HEK293T (cell line): Measurements from ENCODE around the gene ALDH6A1.

ENCODE experiments used
- BHLHE40 ChIP-seq: fragments of 450-650 bp; IDR thresholded peaks from 2 replicates; pipeline ENCODE4 v1.6.1; 2016; ENCODE audit warnings: mild to moderate bottlenecking, moderate library complexity, borderline replicate concordance
- ELF4 ChIP-seq: fragments of 450-650 bp; IDR thresholded peaks from 2 replicates; pipeline ENCODE4 v1.6.1; 2017; ENCODE audit warnings: antibody characterized with exemption
- FOXA1 ChIP-seq: fragments of 450-650 bp; IDR thresholded peaks from 2 replicates; pipeline ENCODE4 v1.6.1; 2016; ENCODE audit warnings: mild to moderate bottlenecking
- FOXM1 ChIP-seq: fragments of 450-650 bp; IDR thresholded peaks from 2 replicates; pipeline ENCODE4 v1.6.1; 2017; ENCODE audit warnings: mild to moderate bottlenecking, borderline replicate concordance
- L3MBTL2 ChIP-seq: fragments of 450-650 bp; conservative IDR thresholded peaks from 2 replicates; pipeline ENCODE4 v1.6.1; 2016; ENCODE audit warnings: mild to moderate bottlenecking
- LEF1 ChIP-seq: fragments of 450-650 bp; IDR thresholded peaks from 2 replicates; pipeline ENCODE4 v1.6.1; 2017; ENCODE audit warnings: mild to moderate bottlenecking, borderline replicate concordance
- NFRKB ChIP-seq: fragments of 450-650 bp; IDR thresholded peaks from 2 replicates; pipeline ENCODE4 v1.6.1; 2016; ENCODE audit warnings: mild to moderate bottlenecking, moderate library complexity
- PKNOX1 ChIP-seq: fragments of 450-650 bp; IDR thresholded peaks from 2 replicates; pipeline ENCODE4 v1.6.1; 2016
- SP1 ChIP-seq: fragments of 450-650 bp; IDR thresholded peaks from 2 replicates; pipeline ENCODE4 v1.6.1; 2017
- SUZ12 ChIP-seq: fragments of 450-650 bp; IDR thresholded peaks from 2 replicates; pipeline ENCODE4 v1.6.1; 2016; ENCODE audit warnings: mild to moderate bottlenecking
- TARDBP ChIP-seq: fragments of 450-650 bp; IDR thresholded peaks from 2 replicates; pipeline ENCODE4 v1.6.1; 2016
- ZNF384 ChIP-seq: fragments of 450-650 bp; IDR thresholded peaks from 2 replicates; pipeline ENCODE4 v1.6.1; 2016

GRCh38 chr14:74064883-74065282 is 19.4 kb downstream of the ALDH6A1 start:
- no peak for TF ChIP-seq TARDBP
- TF ChIP-seq ZNF384 = no peak
- no peak for TF ChIP-seq FOXM1
- TF ChIP-seq PKNOX1 = no peak
- TF ChIP-seq SUZ12 = no peak
- TF ChIP-seq SP1 = no peak
- no peak for TF ChIP-seq BHLHE40
- no peak for TF ChIP-seq ELF4
- no peak for TF ChIP-seq LEF1
- no peak for TF ChIP-seq NFRKB
- no peak for TF ChIP-seq FOXA1
- TF ChIP-seq L3MBTL2 = no peak
